ENCODE results near the gene SLC45A3. TPM values are rescaled to one million over a fixed set of nuclear protein-coding genes. Genes with fewer than 3 reads are reported as not detected.
A peak's percentile ranks its signal among the peaks of the same experiment; 100 is the strongest.

The SLC45A3 gene
- total and polyA plus RNA-seq, 4 donors = 5.3 to 9.9 (median 5.7) TPM

DNA sequence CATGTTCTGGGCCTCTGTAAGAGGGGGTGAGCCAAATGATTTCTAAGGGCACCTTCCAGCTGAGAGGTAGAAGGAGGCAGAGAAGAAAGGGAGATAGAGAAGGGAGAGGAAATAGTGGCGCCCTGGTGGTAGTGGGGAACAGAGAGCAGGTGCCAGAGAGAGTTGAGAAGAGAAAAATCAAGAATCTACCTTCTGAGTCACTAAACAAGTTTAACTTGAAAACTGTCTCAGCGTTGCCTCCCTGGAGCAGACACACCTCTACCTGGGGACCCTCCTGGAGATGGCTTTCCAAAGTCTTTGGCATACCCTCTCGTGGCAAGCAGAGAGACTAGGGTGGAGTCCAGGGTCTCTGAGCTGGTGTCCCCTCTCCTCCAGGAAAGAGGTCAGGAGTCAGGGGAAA, 1.1 kb upstream of the SLC45A3 start:
- Histone ChIP-seq H3K27ac (ENCODE audit: low read depth in 1 of 2, low read length in 2 of 2) (peak overlapping the region in 1 of 2 donors; percentile 32), H3K9ac (ENCODE audit: low read depth in 1 of 2, low read length in 2 of 2) (no peak overlapping the region), H3K27me3 (ENCODE audit: control insufficient read depth in 4 of 4, insufficient read depth in 4 of 4, low read length in 3 of 4) (no peaks in the 10 kb centered on the region), H3K9me3 (ENCODE audit: control insufficient read depth in 4 of 4, low read length in 3 of 4) (no peaks in the 10 kb centered on the region), H3K36me3 (ENCODE audit: control insufficient read depth in 4 of 4, insufficient read depth in 3 of 4, low read depth in 1 of 4, low read length in 3 of 4) (no peaks in the 10 kb centered on the region), H3K4me1 (ENCODE audit: control insufficient read depth in 4 of 4, insufficient read depth in 4 of 4, low read length in 3 of 4) (peaks cover 6 to 45% (median 40%) of the 10 kb centered on the region in 4 donors), H3K4me3 (ENCODE audit: low read depth in 1 of 3, low read length in 3 of 3) (no peak overlapping the region)
- WGBS = 85% methylated on average over 3 of the region's 3 CpGs
- DNase-seq (ENCODE audit: low spot score) = no peak
- no peak for TF ChIP-seq HNF4A (conservative IDR thresholded peaks at IDR 0.05)

DNA sequence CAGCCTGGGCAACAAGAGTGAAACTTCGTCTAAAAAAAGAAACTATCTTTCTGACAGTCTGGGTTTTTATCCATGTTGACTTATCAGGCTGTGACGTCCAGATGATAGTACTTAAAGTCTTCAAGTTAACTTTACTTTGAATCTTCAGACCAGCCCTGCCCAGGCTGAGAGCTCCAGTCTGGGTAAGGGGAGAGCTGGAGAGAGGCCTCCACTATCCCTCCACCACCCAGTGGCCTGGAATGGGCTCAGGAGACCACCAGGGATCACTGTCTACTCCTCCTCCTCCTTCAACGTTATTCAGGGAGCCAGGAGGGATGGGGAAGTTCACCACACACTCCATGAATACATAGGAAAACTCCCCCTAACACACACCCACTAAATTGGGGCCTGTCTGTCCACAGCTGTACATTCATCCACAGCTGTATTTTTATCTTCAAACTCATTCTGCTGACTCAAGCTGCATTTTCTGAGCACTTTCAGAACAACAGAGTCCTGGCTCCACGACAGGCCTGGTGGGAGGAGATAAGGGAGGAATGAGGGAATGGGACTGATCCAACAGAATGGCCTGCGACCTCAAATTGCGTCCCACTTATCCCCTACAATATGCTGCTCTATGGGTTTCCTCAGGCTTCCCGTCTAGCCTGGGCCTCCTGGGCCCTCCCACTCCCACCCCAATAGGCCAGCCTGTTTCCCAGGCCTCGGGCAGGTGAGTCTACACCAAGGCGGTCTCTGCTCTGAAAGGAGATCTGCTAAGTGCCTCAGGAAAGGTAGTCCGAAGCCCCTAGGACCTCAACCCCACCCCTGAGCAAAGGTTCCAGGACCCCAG, 1.8 kb downstream of the SLC45A3 start:
- Histone ChIP-seq H3K9me3 (ENCODE audit: control insufficient read depth in 4 of 4, low read length in 3 of 4) (no peaks in the 10 kb centered on the region), H3K36me3 (ENCODE audit: control insufficient read depth in 4 of 4, insufficient read depth in 3 of 4, low read depth in 1 of 4, low read length in 3 of 4) (no peaks in the 10 kb centered on the region), H3K27ac (ENCODE audit: low read depth in 1 of 2, low read length in 2 of 2) (peak overlapping the region; percentile 47 to 80), H3K27me3 (ENCODE audit: control insufficient read depth in 4 of 4, insufficient read depth in 4 of 4, low read length in 3 of 4) (no peaks in the 10 kb centered on the region), H3K4me1 (ENCODE audit: control insufficient read depth in 4 of 4, insufficient read depth in 4 of 4, low read length in 3 of 4) (peaks cover 15 to 71% (median 63%) of the 10 kb centered on the region in 4 donors), H3K9ac (ENCODE audit: low read depth in 1 of 2, low read length in 2 of 2) (peak overlapping the region in 1 of 2 donors; percentile 67), H3K4me3 (ENCODE audit: low read depth in 1 of 3, low read length in 3 of 3) (peak overlapping the region; percentile 3 to 87 (median 78))
- WGBS = 24% methylated on average over 10 of the region's 10 CpGs
- TF ChIP-seq SP1 (IDR thresholded peaks at IDR 0.05) = peak; percentile 5
- TF ChIP-seq, protein P1, sequence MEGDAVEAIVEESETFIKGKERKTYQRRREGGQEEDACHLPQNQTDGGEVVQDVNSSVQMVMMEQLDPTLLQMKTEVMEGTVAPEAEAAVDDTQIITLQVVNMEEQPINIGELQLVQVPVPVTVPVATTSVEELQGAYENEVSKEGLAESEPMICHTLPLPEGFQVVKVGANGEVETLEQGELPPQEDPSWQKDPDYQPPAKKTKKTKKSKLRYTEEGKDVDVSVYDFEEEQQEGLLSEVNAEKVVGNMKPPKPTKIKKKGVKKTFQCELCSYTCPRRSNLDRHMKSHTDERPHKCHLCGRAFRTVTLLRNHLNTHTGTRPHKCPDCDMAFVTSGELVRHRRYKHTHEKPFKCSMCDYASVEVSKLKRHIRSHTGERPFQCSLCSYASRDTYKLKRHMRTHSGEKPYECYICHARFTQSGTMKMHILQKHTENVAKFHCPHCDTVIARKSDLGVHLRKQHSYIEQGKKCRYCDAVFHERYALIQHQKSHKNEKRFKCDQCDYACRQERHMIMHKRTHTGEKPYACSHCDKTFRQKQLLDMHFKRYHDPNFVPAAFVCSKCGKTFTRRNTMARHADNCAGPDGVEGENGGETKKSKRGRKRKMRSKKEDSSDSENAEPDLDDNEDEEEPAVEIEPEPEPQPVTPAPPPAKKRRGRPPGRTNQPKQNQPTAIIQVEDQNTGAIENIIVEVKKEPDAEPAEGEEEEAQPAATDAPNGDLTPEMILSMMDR (IDR thresholded peaks at IDR 0.05; ENCODE audit: low read depth, low read length, missing input control) = no peak
- TF ChIP-seq GABPA (IDR thresholded peaks at IDR 0.05 in 1 of 2, conservative IDR thresholded peaks at IDR 0.05 in 1 of 2) = no peak
- TF ChIP-seq, protein P2, sequence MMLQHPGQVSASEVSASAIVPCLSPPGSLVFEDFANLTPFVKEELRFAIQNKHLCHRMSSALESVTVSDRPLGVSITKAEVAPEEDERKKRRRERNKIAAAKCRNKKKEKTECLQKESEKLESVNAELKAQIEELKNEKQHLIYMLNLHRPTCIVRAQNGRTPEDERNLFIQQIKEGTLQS (IDR thresholded peaks at IDR 0.05) = no peak
- peak; percentile 42 for TF ChIP-seq NR2F2 (IDR thresholded peaks at IDR 0.05)
- TF ChIP-seq EGR1 (IDR thresholded peaks at IDR 0.05; ENCODE audit: low read depth in 2 of 2) = no peak
- no peak for TF ChIP-seq FOXA2 (IDR thresholded peaks at IDR 0.05)
- TF ChIP-seq, protein P3, sequence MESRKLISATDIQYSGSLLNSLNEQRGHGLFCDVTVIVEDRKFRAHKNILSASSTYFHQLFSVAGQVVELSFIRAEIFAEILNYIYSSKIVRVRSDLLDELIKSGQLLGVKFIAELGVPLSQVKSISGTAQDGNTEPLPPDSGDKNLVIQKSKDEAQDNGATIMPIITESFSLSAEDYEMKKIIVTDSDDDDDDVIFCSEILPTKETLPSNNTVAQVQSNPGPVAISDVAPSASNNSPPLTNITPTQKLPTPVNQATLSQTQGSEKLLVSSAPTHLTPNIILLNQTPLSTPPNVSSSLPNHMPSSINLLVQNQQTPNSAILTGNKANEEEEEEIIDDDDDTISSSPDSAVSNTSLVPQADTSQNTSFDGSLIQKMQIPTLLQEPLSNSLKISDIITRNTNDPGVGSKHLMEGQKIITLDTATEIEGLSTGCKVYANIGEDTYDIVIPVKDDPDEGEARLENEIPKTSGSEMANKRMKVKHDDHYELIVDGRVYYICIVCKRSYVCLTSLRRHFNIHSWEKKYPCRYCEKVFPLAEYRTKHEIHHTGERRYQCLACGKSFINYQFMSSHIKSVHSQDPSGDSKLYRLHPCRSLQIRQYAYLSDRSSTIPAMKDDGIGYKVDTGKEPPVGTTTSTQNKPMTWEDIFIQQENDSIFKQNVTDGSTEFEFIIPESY (IDR thresholded peaks at IDR 0.05) = no peak
- TF ChIP-seq JUND (IDR thresholded peaks at IDR 0.05) = no peak
- no peak for TF ChIP-seq HNF4G (IDR thresholded peaks at IDR 0.05)
- TF ChIP-seq RAD21 (IDR thresholded peaks at IDR 0.05) = no peak
- no peak for TF ChIP-seq RXRA (IDR thresholded peaks at IDR 0.05)
- no peak for TF ChIP-seq FOXA1 (IDR thresholded peaks at IDR 0.05)
- TF ChIP-seq, protein P4, sequence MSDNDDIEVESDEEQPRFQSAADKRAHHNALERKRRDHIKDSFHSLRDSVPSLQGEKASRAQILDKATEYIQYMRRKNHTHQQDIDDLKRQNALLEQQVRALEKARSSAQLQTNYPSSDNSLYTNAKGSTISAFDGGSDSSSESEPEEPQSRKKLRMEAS (IDR thresholded peaks at IDR 0.05) = no peak
- DNase-seq (ENCODE audit: low spot score) = peak; percentile 57

Measured in liver (tissue), 9 donors.